Nephron progenitor cell (in vitro differentiated cells): ENCODE measurements around the gene NBAS.

Source experiments
- DNase-seq: peaks from one replicate; pipeline ENCODE4 v3.0.0; 2021
- H3K27ac Mint-ChIP-seq: 2 replicates; pipeline ENCODE4 v1.8.0; 2021; ENCODE audit warnings: mild to moderate bottlenecking, moderate library complexity, mixed read lengths
- H3K27me3 Mint-ChIP-seq: 2 replicates; pipeline ENCODE4 v1.8.0; 2021; ENCODE audit warnings: mild to moderate bottlenecking, low read depth, mixed read lengths; ENCODE audit not compliant: poor library complexity
- H3K36me3 Mint-ChIP-seq: 2 replicates; pipeline ENCODE4 v1.8.0; 2021; ENCODE audit warnings: low read depth, mixed read lengths
- H3K4me1 Mint-ChIP-seq: 2 replicates; pipeline ENCODE4 v1.8.0; 2021; ENCODE audit warnings: mixed read lengths
- H3K4me3 Mint-ChIP-seq: 2 replicates; pipeline ENCODE4 v1.8.0; 2021; ENCODE audit warnings: mild to moderate bottlenecking, moderate library complexity, mixed read lengths
- H3K9me3 Mint-ChIP-seq: 2 replicates; pipeline ENCODE4 v1.8.0; 2021; ENCODE audit warnings: mild to moderate bottlenecking, moderate library complexity, mixed read lengths
- CTCF ChIP-seq: fragments of 200-600 bp; sonication (generic); IDR thresholded peaks from 2 replicates; pipeline ENCODE4 v1.5.0; 2021; ENCODE audit warnings: antibody characterized with exemption

NBAS gene

GRCh38 chr2:15538792-15539191, 22.3 kb downstream of the NBAS start:
- DNase-seq = no peak
- Mint-ChIP-seq H3K36me3 (peaks cover 85% of the 10 kb centered on the region), H3K4me1 (no peaks in the 10 kb centered on the region), H3K4me3 (no peak overlapping the region), H3K27ac (no peak overlapping the region), H3K27me3 (no peaks in the 10 kb centered on the region), H3K9me3 (peaks cover 27% of the 10 kb centered on the region)
- TF ChIP-seq CTCF = no peak

DNA sequence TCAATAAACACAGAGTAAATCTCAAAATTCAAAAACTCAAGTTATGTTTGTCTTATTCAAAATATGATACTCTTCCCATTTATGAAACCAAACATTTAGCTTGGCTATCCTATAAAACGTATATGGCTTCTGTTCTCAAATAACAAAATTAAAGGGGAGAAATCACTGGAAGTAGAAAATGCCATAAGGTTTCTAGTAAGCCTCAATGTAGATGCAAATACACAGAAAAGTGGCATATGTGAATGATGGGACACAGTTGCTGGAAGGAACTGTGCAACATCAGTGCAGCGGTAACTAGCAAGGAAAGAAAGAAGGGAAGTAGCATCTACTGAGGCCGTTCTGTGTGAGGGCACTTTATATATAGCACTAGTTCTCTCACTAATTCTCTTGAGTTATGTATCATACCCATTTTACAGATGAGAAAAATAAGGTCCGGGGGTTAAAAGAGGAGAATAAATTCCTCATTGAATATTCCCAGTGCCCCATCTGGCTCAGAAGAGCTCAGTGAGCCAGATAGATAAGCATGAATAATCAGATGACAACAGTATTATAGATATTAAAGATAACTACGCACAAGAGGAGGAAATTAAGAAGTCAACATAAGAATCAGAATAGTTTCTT, 27.2 kb downstream of the NBAS start:
- Mint-ChIP-seq H3K27me3 (no peaks in the 10 kb centered on the region), H3K9me3 (peaks cover 9% of the 10 kb centered on the region), H3K4me1 (no peaks in the 10 kb centered on the region), H3K4me3 (no peak overlapping the region), H3K27ac (no peak overlapping the region), H3K36me3 (peaks cover 86% of the 10 kb centered on the region)
- DNase-seq = no peak
- TF ChIP-seq CTCF = no peak

DNA sequence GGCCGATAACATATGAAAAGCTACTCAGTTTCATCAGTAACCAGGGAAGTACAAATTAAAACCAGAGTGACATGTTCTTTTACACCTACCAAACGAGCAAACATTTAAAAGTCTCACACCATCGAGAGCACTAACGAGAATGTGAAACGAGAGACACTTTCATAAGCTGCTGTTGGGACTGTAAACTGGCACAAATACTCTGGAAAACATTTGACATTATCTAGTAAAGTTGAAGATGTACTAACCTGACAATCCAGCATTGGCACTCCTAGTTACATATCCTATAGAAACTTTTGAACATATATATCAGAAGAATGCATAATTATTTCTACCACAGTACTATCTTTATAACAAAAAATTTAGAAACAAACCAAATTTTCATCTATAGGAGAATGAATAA, 28.1 kb downstream of the NBAS start:
- Mint-ChIP-seq H3K9me3 (peaks cover 9% of the 10 kb centered on the region), H3K27ac (no peak overlapping the region), H3K36me3 (peaks cover 85% of the 10 kb centered on the region), H3K27me3 (no peaks in the 10 kb centered on the region), H3K4me3 (no peak overlapping the region), H3K4me1 (no peaks in the 10 kb centered on the region)
- no peak for TF ChIP-seq CTCF
- no peak for DNase-seq

- no peak for DNase-seq
- peaks cover 85% of the 10 kb centered on the region for H3K36me3 Mint-ChIP-seq
- no peak for TF ChIP-seq CTCF
- no peaks in the 10 kb centered on the region for H3K9me3 Mint-ChIP-seq
- no peak overlapping the region for H3K4me3 Mint-ChIP-seq
- no peak overlapping the region for H3K27ac Mint-ChIP-seq
- H3K27me3 Mint-ChIP-seq = no peaks in the 10 kb centered on the region
- no peaks in the 10 kb centered on the region for H3K4me1 Mint-ChIP-seq
These were observed 29.9 kb downstream of the NBAS start for GRCh38 chr2:15531095-15531854.

DNA sequence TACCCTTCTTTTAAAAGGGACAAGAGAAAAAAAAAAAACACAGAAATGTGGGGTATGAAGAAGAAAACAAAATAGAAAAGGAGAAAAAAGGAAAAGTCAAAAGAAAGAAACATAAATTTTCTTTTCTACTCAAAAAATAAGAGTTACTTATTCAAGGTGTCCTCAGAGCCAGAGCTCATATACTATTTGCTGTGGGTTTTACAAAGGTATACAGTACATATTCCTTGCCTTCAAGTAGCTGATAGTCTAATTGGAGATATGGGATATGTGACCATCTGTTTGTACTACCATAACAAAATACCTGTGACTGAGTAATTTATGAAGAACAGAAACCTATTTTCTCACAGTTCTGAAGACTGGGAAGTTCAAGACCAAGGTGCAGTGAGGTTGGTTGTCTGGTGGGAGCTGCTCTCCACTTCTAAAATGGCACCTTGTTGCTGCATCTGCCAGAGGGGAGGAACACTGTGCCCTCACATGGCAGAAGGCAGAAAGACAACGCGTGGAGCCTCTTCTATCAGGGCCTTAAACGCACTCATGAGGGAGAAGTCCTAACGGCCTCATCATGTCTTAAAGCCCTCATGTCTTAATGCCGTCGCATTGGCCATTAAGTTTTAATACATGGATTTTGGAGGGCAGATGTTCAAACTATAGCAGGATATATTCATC, 33.9 kb downstream of the NBAS start:
- Mint-ChIP-seq H3K27ac (no peak overlapping the region), H3K27me3 (no peaks in the 10 kb centered on the region), H3K4me1 (peaks cover 3% of the 10 kb centered on the region), H3K36me3 (peaks cover 81% of the 10 kb centered on the region), H3K4me3 (no peak overlapping the region), H3K9me3 (no peaks in the 10 kb centered on the region)
- no peak for TF ChIP-seq CTCF
- no peak for DNase-seq
